ENCODE measurements around the gene CKS1B.
A peak's percentile ranks its signal among the peaks of the same experiment; 100 is the strongest.

Gene CKS1B

GRCh38 chr1:155002464-155003226, 28.2 kb downstream of the CKS1B start, which contains the start of gene ZBTB7B:
Gene ZBTB7B, plus strand, starts transcription at chr1:155002802. Its CDS starts 11,859 bp downstream, at chr1:155014661.
- DNase-seq (ENCODE audit: low spot score): no peak

- peak; percentile 59 for DNase-seq (ENCODE audit: low spot score)
Measured at GRCh38 chr1:155003227-155003765, 28.8 kb downstream of the CKS1B start.

- DNase-seq (ENCODE audit: low spot score): no peak
Measured at GRCh38 chr1:155003766-155004351, 29.4 kb downstream of the CKS1B start.

- no peak for DNase-seq (ENCODE audit: low spot score)
Measured at GRCh38 chr1:155004352-155005075, 30.0 kb downstream of the CKS1B start.

GRCh38 chr1:155005076-155006011, 30.9 kb downstream of the CKS1B start:
- no peak for DNase-seq (ENCODE audit: low spot score)

- peak; percentile 78 for DNase-seq (ENCODE audit: low spot score)
Measured at GRCh38 chr1:155006601-155007101, 32.2 kb downstream of the CKS1B start.

- DNase-seq (ENCODE audit: low spot score): no peak
Measured at GRCh38 chr1:155007251-155007828, 32.9 kb downstream of the CKS1B start.

GRCh38 chr1:155008015-155008941, 33.8 kb downstream of the CKS1B start:
- no peak for DNase-seq (ENCODE audit: low spot score)

GRCh38 chr1:155009221-155009711, 34.8 kb downstream of the CKS1B start:
- DNase-seq (ENCODE audit: low spot score): no peak

- DNase-seq (ENCODE audit: low spot score): no peak
Measured at GRCh38 chr1:155009742-155010141, 35.3 kb downstream of the CKS1B start.

- DNase-seq (ENCODE audit: low spot score): no peak
Measured at GRCh38 chr1:155010211-155010918, 35.9 kb downstream of the CKS1B start.

GRCh38 chr1:155011004-155011416, 36.5 kb downstream of the CKS1B start:
- no peak for DNase-seq (ENCODE audit: low spot score)

GRCh38 chr1:155011437-155012025, 37.0 kb downstream of the CKS1B start:
- no peak for DNase-seq (ENCODE audit: low spot score)

GRCh38 chr1:155012026-155012546, 37.6 kb downstream of the CKS1B start:
- no peak for DNase-seq (ENCODE audit: low spot score)

GRCh38 chr1:155012776-155013602, 38.5 kb downstream of the CKS1B start:
- no peak for DNase-seq (ENCODE audit: low spot score)

GRCh38 chr1:155013632-155014031, 39.2 kb downstream of the CKS1B start:
- no peak for DNase-seq (ENCODE audit: low spot score)

GRCh38 chr1:155014709-155015508, 40.4 kb downstream of the CKS1B start:
- no peak for DNase-seq (ENCODE audit: low spot score)

Measured in NAMALWA (cell line).